ENCODE data around the gene MMD2.

MMD2 gene

GRCh38 chr7:4943297-4943696, 15.7 kb downstream of the MMD2 start:
- H3K4me3 Mint-ChIP-seq: no peak overlapping the region
- H3K27me3 Mint-ChIP-seq: peaks cover 21% of the 10 kb centered on the region
- no peaks in the 10 kb centered on the region for H3K36me3 Mint-ChIP-seq
- no peaks in the 10 kb centered on the region for H3K4me1 Mint-ChIP-seq
- H3K27ac Mint-ChIP-seq: no peak overlapping the region
- CTCF ChIA-PET: no interaction called here
- DNase-seq: no peak
- no peaks in the 10 kb centered on the region for H3K9me3 Mint-ChIP-seq

- H3K36me3 Mint-ChIP-seq: no peaks in the 10 kb centered on the region
- H3K4me1 Mint-ChIP-seq: no peaks in the 10 kb centered on the region
- no peaks in the 10 kb centered on the region for H3K9me3 Mint-ChIP-seq
- H3K27ac Mint-ChIP-seq: no peak overlapping the region
- peaks cover 8% of the 10 kb centered on the region for H3K27me3 Mint-ChIP-seq
- H3K4me3 Mint-ChIP-seq: no peak overlapping the region
- CTCF ChIA-PET: no interaction called here
- no peak for DNase-seq
Measured at GRCh38 chr7:4939971-4940728, 18.8 kb downstream of the MMD2 start.

- Mint-ChIP-seq H3K27ac (no peak overlapping the region), H3K9me3 (no peaks in the 10 kb centered on the region), H3K36me3 (no peaks in the 10 kb centered on the region), H3K27me3 (peaks cover 3% of the 10 kb centered on the region), H3K4me1 (no peaks in the 10 kb centered on the region), H3K4me3 (no peak overlapping the region)
- CTCF ChIA-PET: no interaction called here
- no peak for DNase-seq
Measured at GRCh38 chr7:4937411-4937810, 21.6 kb downstream of the MMD2 start.

- Mint-ChIP-seq H3K27me3 (no peaks in the 10 kb centered on the region), H3K9me3 (no peaks in the 10 kb centered on the region), H3K4me1 (no peaks in the 10 kb centered on the region), H3K36me3 (no peaks in the 10 kb centered on the region), H3K4me3 (no peak overlapping the region), H3K27ac (no peak overlapping the region)
- DNase-seq: no peak
- CTCF ChIA-PET: no interaction called here
Measured at GRCh38 chr7:4934419-4935025, 24.5 kb downstream of the MMD2 start.

GRCh38 chr7:4931943-4932342, 27.0 kb downstream of the MMD2 start:
- CTCF ChIA-PET: no interaction called here
- no peaks in the 10 kb centered on the region for H3K27me3 Mint-ChIP-seq

GRCh38 chr7:4929005-4929404, 30.0 kb downstream of the MMD2 start:
- H3K4me3 Mint-ChIP-seq: no peak overlapping the region
- H3K4me1 Mint-ChIP-seq: no peaks in the 10 kb centered on the region
- H3K27me3 Mint-ChIP-seq: no peaks in the 10 kb centered on the region
- no peak for DNase-seq
- H3K27ac Mint-ChIP-seq: no peak overlapping the region
- no peaks in the 10 kb centered on the region for H3K9me3 Mint-ChIP-seq
- CTCF ChIA-PET: interaction anchor here (0.6 kb wide), 1 partner anchor 54 kb away, joined by 3 read pairs; no protein-coding TSS in a partner anchor
- H3K36me3 Mint-ChIP-seq: no peaks in the 10 kb centered on the region

More at GRCh38 chr7:4931943-4932342, 27.0 kb downstream of the MMD2 start:
- Mint-ChIP-seq H3K4me3 (no peak overlapping the region), H3K9me3 (no peaks in the 10 kb centered on the region), H3K27ac (no peak overlapping the region), H3K36me3 (no peaks in the 10 kb centered on the region), H3K4me1 (no peaks in the 10 kb centered on the region)
- no peak for DNase-seq

- H3K4me1 Mint-ChIP-seq: no peaks in the 10 kb centered on the region
Measured at GRCh38 chr7:4928445-4928844, 30.5 kb downstream of the MMD2 start.

GRCh38 chr7:4919969-4920766, 38.8 kb downstream of the MMD2 start:
- peaks cover 4% of the 10 kb centered on the region for H3K9me3 Mint-ChIP-seq
- CTCF ChIA-PET: no interaction called here
- H3K4me3 Mint-ChIP-seq: no peak overlapping the region
- H3K27ac Mint-ChIP-seq: no peak overlapping the region
- no peaks in the 10 kb centered on the region for H3K4me1 Mint-ChIP-seq
- no peak for DNase-seq
- H3K27me3 Mint-ChIP-seq: no peaks in the 10 kb centered on the region
- H3K36me3 Mint-ChIP-seq: no peaks in the 10 kb centered on the region

More at GRCh38 chr7:4928445-4928844, 30.5 kb downstream of the MMD2 start:
- CTCF ChIA-PET: interaction anchor here (0.6 kb wide), 1 partner anchor 54 kb away, joined by 3 read pairs; no protein-coding TSS in a partner anchor
- no peaks in the 10 kb centered on the region for H3K9me3 Mint-ChIP-seq
- H3K36me3 Mint-ChIP-seq: no peaks in the 10 kb centered on the region
- H3K27ac Mint-ChIP-seq: no peak overlapping the region
- H3K4me3 Mint-ChIP-seq: no peak overlapping the region
- DNase-seq: no peak
- H3K27me3 Mint-ChIP-seq: no peaks in the 10 kb centered on the region

- CTCF ChIA-PET: no interaction called here
- no peak for DNase-seq
- H3K27me3 Mint-ChIP-seq: no peaks in the 10 kb centered on the region
- no peaks in the 10 kb centered on the region for H3K4me1 Mint-ChIP-seq
- no peak overlapping the region for H3K4me3 Mint-ChIP-seq
- no peaks in the 10 kb centered on the region for H3K36me3 Mint-ChIP-seq
- H3K27ac Mint-ChIP-seq: no peak overlapping the region
- H3K9me3 Mint-ChIP-seq: peaks cover 4% of the 10 kb centered on the region
Measured at GRCh38 chr7:4916113-4916512, 42.9 kb downstream of the MMD2 start.

- no peak for DNase-seq
- H3K4me1 Mint-ChIP-seq: no peaks in the 10 kb centered on the region
- no peaks in the 10 kb centered on the region for H3K36me3 Mint-ChIP-seq
- H3K27me3 Mint-ChIP-seq: no peaks in the 10 kb centered on the region
- CTCF ChIA-PET: no interaction called here
- no peaks in the 10 kb centered on the region for H3K9me3 Mint-ChIP-seq
- H3K4me3 Mint-ChIP-seq: no peak overlapping the region
- H3K27ac Mint-ChIP-seq: no peak overlapping the region
Measured at GRCh38 chr7:4911111-4911828, 47.7 kb downstream of the MMD2 start.

GRCh38 chr7:4906682-4907081, 52.3 kb downstream of the MMD2 start:
- Mint-ChIP-seq H3K27ac (no peak overlapping the region), H3K36me3 (no peaks in the 10 kb centered on the region), H3K27me3 (peaks cover 13% of the 10 kb centered on the region), H3K4me3 (no peak overlapping the region), H3K4me1 (no peaks in the 10 kb centered on the region), H3K9me3 (no peaks in the 10 kb centered on the region)
- CTCF ChIA-PET: no interaction called here
- DNase-seq: no peak

- H3K36me3 Mint-ChIP-seq: no peaks in the 10 kb centered on the region
- peaks cover 17% of the 10 kb centered on the region for H3K27me3 Mint-ChIP-seq
- no peaks in the 10 kb centered on the region for H3K4me1 Mint-ChIP-seq
- no peak for DNase-seq
- no peak overlapping the region for H3K4me3 Mint-ChIP-seq
- no peaks in the 10 kb centered on the region for H3K9me3 Mint-ChIP-seq
- CTCF ChIA-PET: no interaction called here
- no peak overlapping the region for H3K27ac Mint-ChIP-seq
Measured at GRCh38 chr7:4905171-4905570, 53.8 kb downstream of the MMD2 start.

- no peak overlapping the region for H3K27ac Mint-ChIP-seq
- H3K4me1 Mint-ChIP-seq: no peaks in the 10 kb centered on the region
- no peaks in the 10 kb centered on the region for H3K36me3 Mint-ChIP-seq
- CTCF ChIA-PET: no interaction called here
- no peak for DNase-seq
- peaks cover 17% of the 10 kb centered on the region for H3K27me3 Mint-ChIP-seq
- no peaks in the 10 kb centered on the region for H3K9me3 Mint-ChIP-seq
- H3K4me3 Mint-ChIP-seq: no peak overlapping the region
Measured at GRCh38 chr7:4904346-4904745, 54.6 kb downstream of the MMD2 start.

- Mint-ChIP-seq H3K4me3 (no peak overlapping the region), H3K27me3 (peaks cover 4% of the 10 kb centered on the region), H3K27ac (no peak overlapping the region), H3K9me3 (no peaks in the 10 kb centered on the region), H3K4me1 (no peaks in the 10 kb centered on the region), H3K36me3 (no peaks in the 10 kb centered on the region)
- no peak for DNase-seq
- CTCF ChIA-PET: no interaction called here
Measured at GRCh38 chr7:4895766-4896165, 63.2 kb downstream of the MMD2 start.
